Suprapubic skin (tissue), 4 donors: ENCODE measurements around the gene PIWIL4.

Experiments
- CTCF ChIP-seq, 2 donors: fragments of 200-600 bp in 1 of 2; fragments of 450-650 bp in 1 of 2; sonication (generic) in 1 of 2; IDR thresholded peaks; one replicate each; pipeline ENCODE4 v1.5.1; 2016 to 2019; ENCODE audit warnings: antibody characterized with exemption in 2 of 2, mild to moderate bottlenecking in 1 of 2, moderate library complexity in 1 of 2
- POLR2A ChIP-seq, 2 donors: fragments of 450-650 bp; IDR thresholded peaks; one replicate each; pipeline ENCODE4 v1.6.1; 2017; ENCODE audit warnings: antibody characterized with exemption in 2 of 2, mild to moderate bottlenecking in 2 of 2, moderate library complexity in 2 of 2
- POLR2AphosphoS5 ChIP-seq, 3 donors: sonication (generic); formaldehyde crosslinking; IDR thresholded peaks; one replicate each; pipeline ENCODE4 v1.6.1; 2017; ENCODE audit warnings: antibody characterized with exemption in 3 of 3

GRCh38 chr11:94553938-94554337 is 13.2 kb upstream of the PIWIL4 start:
- TF ChIP-seq CTCF (IDR thresholded peaks at IDR 0.05) (no peak), POLR2A (IDR thresholded peaks at IDR 0.05) (no peak), POLR2AphosphoS5 (IDR thresholded peaks at IDR 0.05) (no peak)
